AG09319 (cell line): Measurements from ENCODE around the gene PRELID2.

Experiments
- DNase-seq: peaks from one replicate; pipeline ENCODE4 v3.0.0-alpha.2; 2010; ENCODE audit warnings: low read depth; ENCODE audit errors: extremely low read depth
- CTCF ChIP-seq: IDR thresholded peaks from 2 replicates; pipeline ENCODE4 v1.5.1; 2011; ENCODE audit warnings: low read depth, mild to moderate bottlenecking, inconsistent platforms, low read length, moderate library complexity

Gene PRELID2

DNA sequence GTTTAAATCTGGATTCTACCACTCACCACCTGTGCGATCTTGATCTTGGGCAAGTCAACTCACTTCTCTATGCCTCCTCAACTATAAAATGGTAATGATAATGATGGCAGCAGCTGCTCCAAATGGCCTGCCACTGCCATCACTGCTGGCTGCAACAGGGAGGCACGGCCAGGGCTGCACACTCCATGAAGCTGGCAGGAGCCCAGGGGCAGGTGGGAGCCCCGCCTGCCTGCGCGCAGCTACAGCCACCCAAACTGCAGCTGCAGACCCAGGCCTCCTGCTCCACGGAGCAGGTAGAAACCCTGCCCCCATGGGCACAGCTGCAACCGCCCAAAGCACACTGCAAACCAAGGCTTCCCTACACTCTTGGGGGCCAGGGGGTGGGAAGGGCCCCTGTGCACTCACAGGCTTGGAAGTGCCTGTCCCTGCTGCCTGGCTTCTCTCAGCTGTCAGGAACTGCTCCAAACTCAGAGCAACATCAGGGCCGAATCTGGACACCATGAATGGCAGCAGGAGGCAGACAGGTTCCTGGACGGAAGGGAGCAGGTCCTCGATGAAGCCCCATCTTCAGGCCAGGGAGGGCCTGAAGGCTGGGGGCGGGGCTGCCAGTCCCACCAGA, 57.6 kb downstream of the PRELID2 start:
- DNase-seq = no peak
- TF ChIP-seq CTCF = no peak

DNA sequence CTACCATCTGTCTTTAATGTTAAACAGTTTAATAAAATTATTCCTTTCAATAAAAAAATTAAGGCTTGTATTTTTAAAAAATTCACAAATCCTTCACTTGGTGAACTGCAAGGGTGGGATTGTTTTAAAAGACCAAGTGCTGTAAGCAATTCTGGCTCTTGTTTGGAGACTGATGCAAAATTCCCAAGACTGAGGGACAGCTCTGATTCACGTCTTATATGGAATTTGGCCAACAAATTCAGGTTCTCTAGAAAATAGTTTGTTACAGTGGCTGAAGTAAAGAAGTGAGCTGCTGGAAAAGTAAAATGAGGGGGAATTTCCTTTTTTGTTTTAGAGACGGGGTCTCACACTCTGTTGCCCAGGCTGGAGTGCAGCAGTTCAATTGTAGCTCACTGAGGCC, 58.3 kb downstream of the PRELID2 start:
- no peak for TF ChIP-seq CTCF
- DNase-seq = peak; percentile 3

GRCh38 chr5:145775893-145776444, 59.2 kb downstream of the PRELID2 start:
- peak; percentile 55 for DNase-seq
- TF ChIP-seq CTCF = no peak

GRCh38 chr5:145775411-145775810, 59.7 kb downstream of the PRELID2 start:
- DNase-seq = no peak
- no peak for TF ChIP-seq CTCF

GRCh38 chr5:145774442-145774841, 60.7 kb downstream of the PRELID2 start:
- no peak for DNase-seq
- TF ChIP-seq CTCF = no peak

DNA sequence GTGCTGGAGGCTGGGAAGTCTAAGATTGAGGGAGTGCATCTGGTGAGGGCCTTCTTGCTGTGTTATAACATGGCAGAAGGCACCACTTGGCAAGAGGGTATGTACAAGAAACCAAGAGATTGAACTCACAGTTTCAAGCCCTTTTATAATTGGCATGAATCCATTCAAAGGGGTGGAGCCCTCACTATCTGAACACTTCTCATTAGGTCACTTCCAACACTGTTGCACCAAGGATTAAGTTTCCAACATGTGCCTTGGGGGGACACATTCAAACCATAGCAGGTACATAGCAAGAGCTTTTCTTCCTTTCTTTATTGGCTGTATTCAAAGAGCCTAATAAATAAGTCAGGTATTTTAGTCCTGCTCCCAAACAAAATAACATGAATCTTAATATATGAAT, 62.7 kb downstream of the PRELID2 start:
- TF ChIP-seq CTCF = no peak
- DNase-seq = no peak

DNA sequence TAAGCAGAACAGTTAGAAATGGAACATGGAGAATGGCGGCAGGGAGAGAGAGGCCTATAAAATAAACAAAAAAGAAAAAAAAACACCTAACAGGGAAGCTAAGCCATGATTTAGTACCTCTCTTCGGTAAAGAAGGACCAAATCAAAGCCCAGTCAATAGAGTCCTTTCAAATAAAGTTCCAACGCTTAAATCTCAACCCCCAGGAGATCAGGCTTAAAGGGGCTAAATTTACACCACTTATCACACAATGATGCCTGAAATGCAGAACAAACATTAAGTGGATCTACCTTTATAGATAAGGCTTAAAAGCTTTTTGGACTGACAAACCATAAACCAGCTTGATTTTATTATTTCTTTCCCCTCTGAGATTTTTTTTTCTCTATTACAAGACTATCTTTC, 66.3 kb downstream of the PRELID2 start:
- no peak for TF ChIP-seq CTCF
- no peak for DNase-seq
